NCI-H226 (cell line): Measurements from ENCODE around the gene FPR1.
"Not testable (repeated sequence)": the region's sequence is repeated elsewhere in the genome, so short reads cannot be mapped to it uniquely, and the experiment has no call there.

Experiments used
- DNase-seq: peaks from one replicate; pipeline ENCODE4 v3.0.0-alpha.2; 2015

Gene FPR1

DNA sequence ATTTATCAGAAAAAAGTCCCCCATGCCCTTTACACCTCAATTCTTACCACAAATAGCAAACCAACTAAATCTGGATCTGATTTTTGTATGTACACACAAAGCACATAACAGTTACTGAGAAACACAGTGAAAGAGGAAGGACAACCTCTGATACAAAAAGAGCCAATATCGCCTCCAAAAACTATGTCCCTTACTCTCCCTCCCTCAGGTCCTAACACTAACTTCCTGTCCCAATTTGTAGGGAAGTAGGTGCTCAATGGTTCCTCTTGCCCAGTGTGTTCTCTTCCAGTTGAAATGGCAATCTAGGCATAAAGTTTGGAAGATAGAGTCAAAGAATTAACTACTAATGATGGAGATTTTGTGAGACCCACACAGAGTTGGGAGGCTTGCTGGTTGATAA lies 27.5 kb upstream of the FPR1 start:
- no peak for DNase-seq

GRCh38 chr19:51777570-51778462 lies 26.1 kb upstream of the FPR1 start:
- peak; percentile 76 for DNase-seq

DNA sequence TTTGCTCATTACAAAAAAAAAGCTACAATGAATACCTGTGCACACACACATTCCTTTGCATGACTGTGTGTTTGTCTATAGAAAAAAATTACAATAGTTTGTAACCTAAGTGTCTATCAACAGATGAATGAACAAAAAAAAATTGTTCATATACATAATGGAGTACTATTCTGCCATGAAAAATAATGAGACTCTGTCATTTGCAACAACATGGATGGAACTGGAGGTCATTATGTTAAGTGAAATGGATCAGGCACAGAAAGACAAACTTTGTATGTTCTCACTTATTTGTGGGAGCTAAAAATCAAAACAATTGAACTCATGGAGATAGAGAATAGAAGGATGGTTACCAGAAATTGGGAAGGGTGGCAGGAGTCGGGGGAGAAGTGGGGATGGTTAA lies 24.9 kb upstream of the FPR1 start:
- not testable (repeated sequence) for DNase-seq

DNA sequence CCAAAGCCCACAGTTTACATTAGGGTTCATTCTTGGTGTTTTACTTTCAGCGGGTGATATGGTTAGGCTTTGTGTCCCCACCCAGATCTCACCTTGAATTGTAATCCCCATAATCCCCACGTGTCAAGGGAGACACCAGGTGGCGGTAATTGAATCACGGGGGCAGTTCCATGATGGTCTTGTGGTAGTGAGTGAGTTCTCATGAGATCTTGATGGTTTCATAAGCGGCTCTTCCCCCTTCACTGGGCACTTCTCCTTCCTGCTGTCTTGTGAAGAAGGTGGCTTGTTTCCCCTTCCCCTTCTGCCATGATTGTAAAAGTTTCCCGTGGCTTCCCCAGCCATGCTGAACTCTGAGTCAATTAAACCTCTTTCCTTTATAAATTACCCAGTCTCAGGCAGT lies 21.3 kb upstream of the FPR1 start:
- no peak for DNase-seq

DNA sequence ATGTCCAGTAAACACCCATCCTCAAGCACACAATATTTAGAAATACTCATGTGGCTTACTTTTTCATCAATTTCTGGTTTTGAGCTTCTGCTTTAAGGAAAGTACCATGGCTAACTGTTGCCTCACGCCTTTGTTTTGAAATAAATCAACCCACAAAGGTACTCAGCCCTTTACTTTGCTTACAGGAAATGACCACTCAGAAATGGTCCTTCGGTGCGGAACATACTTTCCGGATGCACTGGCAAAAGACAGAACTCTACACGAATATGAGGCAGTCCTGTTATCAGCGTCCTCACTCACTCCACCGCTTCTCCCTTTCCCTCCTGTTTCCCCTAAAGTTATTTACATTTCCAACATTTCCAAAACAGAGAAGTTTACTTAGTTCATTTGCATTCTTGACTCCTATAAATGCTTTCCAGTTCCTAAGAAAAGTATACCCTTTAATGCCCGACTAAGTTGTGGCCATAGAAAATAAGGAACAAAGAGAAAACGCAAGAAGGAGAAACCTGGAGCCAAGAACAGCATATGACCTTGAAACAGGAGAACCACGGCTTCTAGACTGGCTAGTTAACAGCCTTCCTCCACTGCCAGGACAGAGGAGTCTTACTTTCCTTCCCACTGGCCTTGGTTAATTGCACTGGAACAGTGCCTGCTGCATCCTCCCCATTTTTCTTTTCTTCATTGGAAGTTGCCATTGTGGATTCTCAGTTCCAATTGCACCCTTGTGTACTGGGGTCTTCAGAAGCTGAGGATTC lies 19.9 kb upstream of the FPR1 start:
- DNase-seq = no peak

GRCh38 chr19:51766461-51766860 lies 14.8 kb upstream of the FPR1 start:
- DNase-seq = no peak

- DNase-seq = no peak
These were observed 13.4 kb upstream of the FPR1 start for GRCh38 chr19:51765086-51765485.

GRCh38 chr19:51761696-51762095 lies 10.0 kb upstream of the FPR1 start:
- no peak for DNase-seq

- DNase-seq = no peak
These were observed 9.1 kb upstream of the FPR1 start, which contains the start of gene FPR2 for GRCh38 chr19:51760697-51761356. FPR2 (plus strand) TSS chr19:51761180; CDS start chr19:51768659, 7,479 bp downstream.

DNA sequence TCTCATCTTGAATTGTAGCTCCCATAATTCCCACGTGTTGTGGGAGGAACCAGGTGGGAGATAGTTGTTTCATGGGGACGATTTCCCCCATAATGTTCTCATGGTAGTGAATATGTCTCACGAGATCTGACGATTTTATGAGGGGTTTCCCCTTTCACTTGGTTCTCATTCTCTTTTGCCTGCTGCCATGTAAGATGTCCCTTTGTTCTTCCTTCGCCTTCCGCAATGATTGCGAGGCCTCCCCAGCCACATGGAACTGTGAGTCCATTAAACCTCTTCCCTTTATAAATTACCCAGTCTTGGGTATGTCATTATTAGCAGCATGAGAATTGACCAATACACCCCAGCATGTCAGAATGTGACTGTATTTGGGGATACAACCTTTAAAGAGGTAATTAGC lies 3.9 kb upstream of the FPR1 start:
- no peak for DNase-seq

DNA sequence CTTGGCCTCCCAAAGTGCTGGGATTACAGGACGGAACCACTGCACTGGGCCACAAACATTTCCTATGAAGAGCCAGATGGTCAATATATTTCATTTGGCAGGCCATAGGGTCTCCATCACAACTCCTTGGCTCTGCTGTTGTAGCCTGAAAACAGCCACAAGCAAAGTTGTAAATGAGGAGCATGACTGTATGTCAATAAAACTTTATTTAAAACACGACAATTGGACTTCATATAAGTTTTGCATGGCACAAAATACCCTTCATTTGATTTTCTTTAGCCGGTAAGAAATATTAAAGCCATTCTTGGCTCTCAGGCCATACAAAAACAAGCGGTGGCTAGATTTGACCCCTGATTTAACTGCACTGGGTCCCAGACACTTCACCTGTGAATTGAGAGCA lies 3.1 kb upstream of the FPR1 start:
- DNase-seq = no peak

DNA sequence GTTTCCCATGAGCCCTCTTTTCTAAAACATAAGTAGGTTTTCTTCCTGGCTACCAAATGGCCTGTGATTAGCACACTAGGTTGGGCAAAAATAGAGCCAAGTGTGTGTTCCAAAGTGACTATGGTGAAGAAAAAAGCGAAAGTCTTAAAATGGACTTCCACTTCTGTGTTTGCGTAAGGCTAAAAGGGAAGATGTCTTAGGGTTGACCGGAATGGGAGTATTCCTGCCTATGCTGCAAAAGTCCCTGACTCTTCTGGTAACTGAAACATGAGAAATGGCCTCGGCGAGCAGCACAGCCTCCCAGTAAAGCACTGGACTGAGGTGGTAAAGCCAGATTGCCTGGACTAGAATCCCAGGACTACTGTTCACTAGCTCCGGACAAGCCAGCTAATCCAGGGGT lies 2.4 kb upstream of the FPR1 start:
- no peak for DNase-seq

- DNase-seq = peak; percentile 29
These were observed 1.1 kb downstream of the FPR1 start for GRCh38 chr19:51750400-51751094.

- DNase-seq = no peak
These were observed 1.7 kb downstream of the FPR1 start for GRCh38 chr19:51749979-51750378.

GRCh38 chr19:51746731-51747130 lies 4.9 kb downstream of the FPR1 start:
- DNase-seq = no peak

DNA sequence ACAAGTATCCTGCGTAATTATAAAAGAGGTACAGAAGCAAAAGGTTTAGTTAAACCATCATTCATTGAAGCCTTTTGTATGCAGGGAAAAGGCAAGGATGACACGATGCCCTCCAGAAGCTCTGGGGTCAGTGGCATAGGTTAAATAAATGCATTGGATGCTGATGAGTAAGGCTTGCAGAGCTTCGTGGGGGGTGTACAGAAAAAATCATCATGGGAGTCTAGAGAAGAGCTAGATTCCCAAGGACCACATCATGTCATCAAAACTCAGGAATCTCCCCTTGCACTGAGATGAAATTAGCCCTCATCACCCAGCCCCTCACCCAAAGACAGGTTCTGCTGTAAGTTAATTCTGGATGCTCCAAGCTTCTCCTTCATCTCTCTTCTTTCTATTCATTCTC lies 8.3 kb downstream of the FPR1 start:
- no peak for DNase-seq

- DNase-seq = no peak
These were observed 8.9 kb downstream of the FPR1 start for GRCh38 chr19:51742789-51743188.

DNA sequence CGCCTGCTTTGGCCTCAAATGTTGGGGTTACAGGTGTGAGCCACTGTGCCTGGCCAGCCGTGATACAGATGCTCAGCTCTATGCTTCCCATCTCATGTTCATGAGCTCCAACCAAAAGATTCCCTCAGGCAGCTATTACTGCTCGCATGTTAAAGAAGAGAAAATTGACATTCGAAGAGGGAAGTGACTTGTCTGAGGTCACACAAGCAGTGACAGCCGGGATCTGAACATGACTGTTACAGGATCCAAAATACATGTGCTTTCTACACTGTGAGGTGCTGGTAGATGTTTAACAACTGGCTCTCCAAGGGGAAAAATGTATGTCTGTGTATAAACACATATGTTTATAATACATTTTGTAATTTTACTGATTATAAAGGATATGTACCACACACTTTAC lies 11.3 kb downstream of the FPR1 start:
- DNase-seq = no peak

GRCh38 chr19:51739466-51740213 lies 12.0 kb downstream of the FPR1 start:
- no peak for DNase-seq

DNA sequence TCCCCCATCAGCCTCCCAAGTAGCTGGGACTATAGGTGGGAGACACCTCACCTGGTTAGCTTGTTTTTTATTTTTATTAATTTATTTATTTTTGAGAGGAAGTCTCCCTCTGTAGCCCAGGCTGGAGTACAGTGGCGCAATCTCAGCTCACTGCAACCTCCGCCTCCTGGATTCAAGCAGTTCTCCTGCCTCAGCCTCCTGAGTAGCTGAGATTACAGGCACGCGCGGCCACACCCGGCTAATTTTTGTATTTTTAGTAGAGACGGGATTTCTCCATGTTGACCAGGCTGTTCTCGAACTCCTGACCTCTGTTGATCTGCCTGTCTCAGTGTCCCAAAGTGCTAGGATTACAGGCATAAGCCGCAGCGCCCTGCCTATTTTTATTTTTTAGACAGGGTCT lies 13.2 kb downstream of the FPR1 start:
- DNase-seq = not testable (repeated sequence)

DNA sequence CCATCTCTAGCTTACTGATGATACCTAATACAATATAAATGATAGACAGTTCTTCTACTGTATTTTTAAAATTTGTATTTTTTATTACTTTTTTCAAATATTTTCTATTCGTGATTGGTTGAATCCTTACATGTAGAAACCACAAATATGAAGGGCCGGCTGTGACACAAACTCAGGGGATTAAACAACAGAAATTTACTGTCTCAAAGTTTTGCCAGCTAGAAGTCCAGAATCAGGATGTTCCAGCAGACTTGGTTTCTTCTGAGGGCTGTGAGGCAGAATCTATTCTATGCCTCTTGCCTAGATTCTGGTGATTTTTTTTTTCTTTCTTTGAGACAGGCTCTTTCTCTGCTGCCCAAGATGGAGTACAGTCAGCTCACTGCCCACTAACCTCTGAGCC lies 13.8 kb downstream of the FPR1 start:
- no peak for DNase-seq

DNA sequence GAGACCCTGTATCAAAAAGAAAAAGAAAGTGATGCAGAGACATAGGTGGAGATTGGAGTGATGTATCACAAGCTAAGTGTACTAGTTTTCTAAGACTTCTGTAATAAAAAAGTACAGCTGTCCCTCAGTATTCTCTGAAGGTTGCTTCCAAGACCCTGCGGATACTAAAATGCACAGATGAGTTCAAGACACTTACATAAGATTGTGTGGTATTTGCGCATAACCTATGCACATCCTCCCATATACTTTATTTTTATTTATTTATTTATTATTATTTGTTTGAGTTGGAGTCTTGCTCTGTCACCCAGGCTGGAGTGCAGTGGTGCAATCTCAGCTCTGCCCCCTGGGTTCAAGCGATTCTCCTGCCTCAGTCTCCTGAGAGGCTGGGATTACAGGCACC lies 14.3 kb downstream of the FPR1 start:
- DNase-seq = no peak
